HG03558 (cell line): ENCODE results near the gene CCDC192.
"Not testable (repeated sequence)": the region's sequence is repeated elsewhere in the genome, so short reads cannot be mapped to it uniquely, and the experiment has no call there.

ENCODE experiments used
- ATAC-seq: cut with Tn5 transposase; IDR thresholded peaks from one replicate; pipeline ENCODE4 v1.9.1; 2021; ENCODE audit warnings: moderate number of reproducible peaks; ENCODE audit not compliant: unreplicated experiment; ENCODE audit errors: extremely low read depth

Gene CCDC192

DNA sequence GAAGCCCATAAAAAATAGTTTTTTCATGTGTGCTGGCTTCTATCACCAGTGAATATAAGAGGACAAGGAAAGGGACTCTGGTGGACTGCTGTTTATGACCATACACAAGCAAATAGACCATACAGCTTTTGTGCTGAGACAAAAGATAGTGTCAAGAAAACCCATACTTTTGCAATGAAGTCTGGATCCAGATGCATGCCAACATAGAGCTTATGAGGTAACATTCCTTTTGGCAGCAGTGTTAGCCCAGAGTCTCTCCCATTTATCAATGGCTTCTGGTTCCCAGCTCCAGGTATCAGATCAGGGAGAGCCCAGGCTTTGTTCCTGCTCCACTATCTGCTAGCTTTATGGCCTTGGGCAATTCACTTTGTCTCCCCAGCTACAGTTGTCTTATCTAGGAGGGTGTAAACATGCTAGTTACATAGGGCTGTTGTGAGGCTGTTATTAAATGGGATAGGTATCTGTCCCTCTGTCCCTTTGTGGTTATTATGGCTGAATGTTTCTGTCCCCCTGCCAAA is 55.6 kb downstream of the CCDC192 start:
- ATAC-seq: no peak

DNA sequence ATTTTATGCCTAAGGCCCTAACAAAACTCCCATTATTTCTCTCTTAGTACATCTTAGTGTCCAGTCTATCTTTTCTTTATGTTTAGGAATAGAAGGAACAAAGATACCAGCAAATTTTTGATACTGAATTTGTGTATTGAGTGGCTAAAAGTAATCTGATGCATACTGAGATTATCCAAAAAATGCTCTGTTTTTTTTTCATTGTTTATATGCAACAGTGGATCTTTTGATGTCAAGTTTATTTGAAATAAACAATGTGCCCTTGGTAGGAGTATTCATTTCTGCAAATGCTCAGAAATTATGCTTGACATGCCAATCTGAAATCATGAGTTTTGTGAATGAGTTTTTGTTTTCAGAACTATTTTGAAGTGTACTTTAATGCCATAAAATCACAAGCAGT is 58.7 kb downstream of the CCDC192 start:
- no peak for ATAC-seq

DNA sequence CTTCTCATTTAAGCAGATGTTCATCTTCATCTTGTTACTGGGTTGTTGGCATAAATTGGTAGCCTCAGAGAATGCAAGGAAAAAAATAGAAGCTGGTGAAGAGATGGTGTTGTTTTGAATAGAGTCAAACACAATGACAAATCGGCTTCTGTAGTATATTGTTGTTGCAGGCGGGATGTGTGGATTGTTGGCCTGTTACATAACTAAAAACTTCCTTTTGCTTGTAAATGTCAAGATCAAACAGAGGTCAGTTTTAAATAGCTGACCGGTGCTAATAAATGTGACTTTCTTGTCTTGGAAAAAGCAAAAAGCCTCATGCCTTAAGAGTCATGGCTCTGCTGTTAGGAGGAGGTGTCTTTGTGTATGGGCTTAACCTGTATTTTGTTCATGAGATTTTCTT is 59.2 kb downstream of the CCDC192 start:
- no peak for ATAC-seq

DNA sequence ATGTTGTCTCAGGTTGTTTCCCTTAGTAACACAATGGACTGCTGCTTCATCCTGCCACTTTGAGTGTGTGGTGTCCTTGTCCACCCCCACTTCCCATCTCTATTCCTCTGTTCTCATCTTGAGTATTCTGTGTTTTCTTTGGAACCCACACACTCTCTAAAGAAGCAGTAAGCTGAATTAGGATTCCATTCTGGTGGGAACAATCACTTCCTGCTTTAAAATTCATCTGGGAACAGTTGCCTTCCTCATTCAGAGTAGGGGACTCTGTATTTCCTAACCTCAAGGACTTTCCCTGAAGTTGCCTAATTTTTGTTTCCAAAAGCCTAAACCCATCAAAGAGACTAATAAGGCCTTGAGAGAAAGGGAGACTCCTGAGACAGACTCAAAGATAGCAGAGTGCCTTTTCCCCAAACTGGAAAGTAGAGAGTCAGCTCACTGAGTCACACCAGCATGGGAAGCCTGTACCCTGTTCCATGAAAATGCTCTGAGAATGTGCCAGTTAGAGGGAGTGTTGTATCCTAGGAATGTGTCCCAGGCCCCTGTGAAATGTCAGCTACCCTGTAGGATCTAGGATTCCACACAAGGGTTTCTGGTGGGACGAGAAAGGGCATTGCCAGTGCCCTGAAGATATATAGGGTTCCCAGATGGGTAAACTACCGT is 63.6 kb downstream of the CCDC192 start:
- no peak for ATAC-seq

DNA sequence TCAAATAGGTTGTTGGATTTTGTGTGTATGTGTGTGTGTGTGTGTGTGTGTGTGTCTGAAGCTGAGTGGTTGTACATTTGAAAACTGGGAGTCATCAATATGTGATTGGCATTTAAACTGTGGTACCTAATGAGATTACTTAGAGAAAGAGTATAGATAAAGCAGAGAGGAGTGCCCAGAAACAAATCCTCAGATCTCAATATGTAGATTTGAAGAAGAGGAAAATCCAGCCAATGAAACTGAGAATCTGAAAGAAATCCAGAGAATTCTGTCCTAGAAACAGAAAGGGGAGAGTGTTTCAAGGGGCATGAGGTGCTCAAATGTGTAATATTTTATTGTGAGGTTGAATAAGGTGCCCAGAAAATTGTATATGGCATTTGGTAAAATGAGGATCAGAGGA is 66.2 kb downstream of the CCDC192 start:
- no peak for ATAC-seq

DNA sequence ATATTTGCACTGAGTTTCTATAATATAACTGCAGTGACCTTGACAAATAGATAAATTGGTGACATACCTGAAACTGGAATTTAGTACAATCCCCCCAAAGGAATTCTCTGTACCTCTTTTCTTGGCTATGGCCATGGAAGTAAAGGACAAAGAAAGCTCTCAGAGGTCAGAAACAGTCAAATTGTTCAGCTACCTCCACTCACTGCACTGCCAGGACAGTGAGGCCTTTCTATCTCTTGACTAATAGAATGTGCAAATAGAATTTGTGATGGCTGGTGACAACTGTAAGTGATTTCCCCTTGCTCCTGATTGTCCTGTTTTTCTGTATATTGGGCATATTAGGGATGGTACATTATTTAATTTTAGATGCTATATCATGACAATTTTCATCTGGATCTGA is 67.1 kb downstream of the CCDC192 start:
- no peak for ATAC-seq

DNA sequence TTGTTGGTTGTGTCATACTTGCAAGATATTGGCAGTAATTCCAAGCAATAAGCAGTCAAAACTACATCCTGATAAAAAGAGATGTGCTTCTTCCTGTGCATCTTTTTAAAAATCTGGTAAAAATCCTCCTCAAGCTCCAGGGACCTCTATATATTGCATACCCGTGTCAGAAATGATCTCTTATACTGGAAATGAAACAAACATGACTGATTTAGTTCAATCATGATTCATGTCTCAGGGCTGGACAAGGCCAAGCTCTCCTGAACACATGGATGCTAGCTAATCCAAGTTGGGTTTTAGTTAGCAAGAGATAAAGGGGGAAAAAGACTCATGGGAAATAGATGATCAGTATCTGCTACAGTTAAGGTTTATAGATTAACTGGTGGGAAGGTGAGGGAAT is 69.3 kb downstream of the CCDC192 start:
- ATAC-seq: no peak

DNA sequence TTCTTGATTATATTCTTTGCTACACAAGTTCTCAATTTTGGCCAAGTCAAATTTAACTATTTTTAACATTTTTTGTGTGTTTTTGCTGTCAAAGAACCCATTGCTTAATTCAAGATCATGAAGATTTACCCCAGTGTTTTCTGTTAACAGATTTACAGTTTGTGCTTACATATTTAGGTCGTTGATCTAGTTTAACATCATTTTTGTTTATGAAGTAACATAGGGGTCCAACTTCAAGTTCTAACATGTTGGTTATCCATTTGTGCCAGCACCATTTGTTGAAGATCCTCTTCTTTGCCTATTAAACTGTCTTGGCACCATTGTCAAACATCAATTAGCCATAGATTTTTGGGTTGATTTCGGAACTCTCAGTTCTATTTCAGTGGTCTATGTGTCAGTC is 71.0 kb downstream of the CCDC192 start:
- no peak for ATAC-seq

DNA sequence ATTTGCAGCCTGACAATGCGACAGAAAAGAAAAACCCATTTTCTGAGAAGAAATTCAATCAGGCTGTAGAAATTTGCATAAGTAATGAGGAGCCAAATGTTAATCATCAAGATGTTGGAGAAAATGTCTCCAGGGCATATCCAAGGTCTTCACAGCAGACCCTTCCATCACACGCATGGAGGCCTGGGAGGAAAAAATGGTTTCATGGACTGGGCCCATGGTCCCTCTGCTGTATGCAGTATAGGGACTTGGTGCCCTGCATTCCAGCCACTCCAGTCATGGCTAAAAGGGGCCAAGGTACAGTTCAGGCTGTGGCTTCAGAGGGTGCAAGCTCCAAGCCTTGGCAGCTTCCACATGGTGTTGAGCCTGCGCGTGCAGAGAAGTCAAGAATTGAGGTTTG is 73.3 kb downstream of the CCDC192 start:
- ATAC-seq: no peak

DNA sequence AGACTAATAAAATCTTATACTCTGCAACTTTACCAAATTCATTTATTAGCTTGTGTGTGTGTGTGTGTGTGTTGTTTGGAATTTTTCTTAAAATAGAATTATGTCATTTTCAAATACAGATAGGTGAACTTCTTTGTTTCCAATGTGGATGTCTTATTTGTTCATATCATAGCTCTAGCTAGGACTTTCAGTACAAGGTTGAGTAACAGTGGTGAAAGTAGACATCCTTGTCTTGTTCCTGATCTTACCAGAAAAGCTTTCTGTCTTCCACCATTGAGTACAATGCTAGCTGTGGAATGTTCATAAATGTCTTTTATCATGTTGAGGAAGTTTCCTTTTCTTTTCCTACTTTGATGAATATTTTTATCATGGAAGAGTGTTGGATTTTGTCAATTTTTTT is 74.8 kb downstream of the CCDC192 start:
- no peak for ATAC-seq

DNA sequence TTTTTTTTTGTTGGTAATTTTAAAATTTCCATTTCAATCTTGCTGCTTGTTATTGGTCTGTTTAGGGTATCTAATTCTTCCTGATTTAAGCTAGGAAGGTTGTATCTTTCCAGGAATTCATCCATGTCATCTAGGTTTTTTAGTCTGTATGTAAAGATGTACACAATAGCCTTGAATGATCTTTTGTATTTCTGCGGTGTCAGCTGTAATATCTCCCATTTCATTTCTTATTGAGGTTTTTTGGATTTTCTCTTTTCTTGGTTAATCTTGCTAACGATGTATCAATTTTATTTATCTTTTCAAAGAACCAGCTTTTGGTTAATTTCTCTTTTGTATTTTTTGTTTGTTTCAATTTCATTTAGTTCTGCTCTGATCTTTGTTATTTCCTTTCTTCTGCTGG is 79.3 kb downstream of the CCDC192 start:
- not testable (repeated sequence) for ATAC-seq

DNA sequence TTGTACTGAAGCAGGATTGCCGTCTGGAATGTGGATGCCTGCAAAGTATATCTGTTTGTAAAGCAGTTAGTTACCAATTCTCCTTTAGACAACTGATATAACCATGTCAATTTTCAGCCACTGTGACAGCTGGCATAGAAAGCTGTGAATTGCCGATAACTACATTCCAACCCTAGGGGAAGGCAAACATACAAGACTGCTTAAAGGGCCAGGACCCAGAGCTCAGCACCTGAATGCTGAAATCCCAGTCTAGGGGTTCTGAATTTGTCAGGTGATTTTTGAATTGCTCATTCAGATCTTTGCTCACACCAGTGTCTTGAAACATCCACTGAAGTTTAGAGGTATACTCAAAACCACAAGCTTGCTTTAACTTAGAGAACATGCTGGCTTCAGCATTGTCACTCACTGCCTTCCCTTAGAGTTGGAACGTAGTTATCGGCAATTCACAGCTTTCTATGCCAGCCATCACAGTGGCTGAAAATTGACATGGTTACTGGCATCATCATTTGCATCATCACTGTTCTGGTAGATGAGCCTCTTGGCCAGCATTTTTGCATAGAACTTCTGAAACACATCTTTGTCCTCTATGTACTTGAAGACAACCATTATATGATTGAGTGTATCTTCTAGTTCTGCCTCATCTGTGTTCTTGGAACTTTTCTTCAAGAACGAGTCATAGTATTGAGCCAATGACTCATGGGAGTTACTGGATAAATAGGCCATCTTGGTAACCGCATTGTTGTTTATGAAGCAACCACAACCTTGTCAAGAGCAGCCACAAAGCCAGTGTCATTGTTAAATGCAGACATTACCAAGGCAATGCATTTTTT is 82.1 kb downstream of the CCDC192 start:
- ATAC-seq: peak; percentile 64

DNA sequence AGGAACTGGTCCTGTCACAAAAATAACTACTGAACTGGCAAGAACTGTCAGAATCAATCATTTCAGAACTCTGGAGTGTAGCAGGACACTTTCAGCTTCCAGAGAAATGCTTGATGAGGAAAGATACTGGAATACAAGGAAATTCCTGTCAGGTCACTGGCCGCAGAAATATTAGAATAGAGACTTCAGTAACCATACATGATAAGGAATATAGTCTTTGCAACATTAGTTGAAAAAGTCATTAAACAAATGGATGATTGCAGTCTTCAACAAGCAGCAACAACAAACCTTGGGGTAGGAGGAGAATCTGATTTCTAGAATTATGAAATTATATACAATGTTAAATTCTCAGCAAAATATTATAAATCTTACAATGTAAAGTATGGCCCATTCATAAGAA is 88.2 kb downstream of the CCDC192 start:
- no peak for ATAC-seq

DNA sequence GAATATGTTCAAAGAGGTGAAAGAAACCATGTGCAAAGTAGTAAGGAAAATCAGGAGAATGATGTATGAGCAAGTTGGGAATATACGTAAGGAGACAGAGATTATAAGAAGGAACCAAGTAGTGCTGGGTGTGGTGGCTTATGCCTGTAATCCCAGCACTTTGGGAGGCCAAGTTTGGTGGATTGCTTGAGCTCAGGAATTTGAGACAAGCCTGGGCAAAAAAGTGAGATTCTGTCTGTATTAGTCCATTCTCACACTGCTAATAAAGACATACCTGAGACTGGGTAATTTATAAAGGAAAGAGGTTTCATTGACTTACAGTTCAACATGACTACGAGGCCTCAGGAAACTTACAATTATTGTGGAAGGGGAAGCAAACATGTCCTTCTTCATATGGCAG is 88.7 kb downstream of the CCDC192 start:
- not testable (repeated sequence) for ATAC-seq

DNA sequence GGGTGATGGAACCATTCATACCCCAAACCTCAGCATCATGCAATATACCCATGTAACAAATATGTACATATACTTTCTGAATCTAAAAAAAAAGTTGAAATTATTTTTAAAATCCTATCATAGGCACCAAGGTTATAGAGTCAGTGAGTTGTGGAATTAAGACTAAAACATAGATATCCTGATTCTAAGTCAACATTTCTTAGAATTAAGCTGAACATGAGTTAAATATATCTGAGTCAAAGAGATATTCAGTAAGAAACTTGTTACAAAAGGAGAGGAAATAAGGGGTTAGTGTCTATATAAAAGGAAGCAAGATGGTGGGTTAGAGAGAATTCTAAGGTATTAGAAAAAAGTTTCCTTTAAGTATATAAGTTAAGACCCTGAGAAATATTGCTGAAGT is 89.9 kb downstream of the CCDC192 start:
- no peak for ATAC-seq

DNA sequence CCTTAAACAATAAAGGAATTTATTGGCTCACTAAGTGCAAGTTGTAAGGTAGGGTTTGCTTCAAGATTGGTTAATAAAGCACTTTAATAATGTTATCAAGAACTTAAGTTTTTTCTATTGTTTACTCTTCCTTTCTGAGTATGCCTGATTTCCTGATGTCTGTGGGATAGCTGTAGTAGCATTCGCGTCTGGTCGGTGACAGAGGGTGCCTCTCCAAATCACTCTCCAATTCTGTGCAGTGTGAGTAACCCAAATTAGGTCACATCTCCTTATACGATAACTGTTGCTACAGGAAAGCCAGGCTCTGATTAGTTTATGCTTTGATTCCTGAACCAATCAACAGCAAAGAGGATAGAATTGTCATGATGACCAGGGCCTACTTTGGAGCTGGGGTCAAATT is 90.7 kb downstream of the CCDC192 start:
- ATAC-seq: no peak

DNA sequence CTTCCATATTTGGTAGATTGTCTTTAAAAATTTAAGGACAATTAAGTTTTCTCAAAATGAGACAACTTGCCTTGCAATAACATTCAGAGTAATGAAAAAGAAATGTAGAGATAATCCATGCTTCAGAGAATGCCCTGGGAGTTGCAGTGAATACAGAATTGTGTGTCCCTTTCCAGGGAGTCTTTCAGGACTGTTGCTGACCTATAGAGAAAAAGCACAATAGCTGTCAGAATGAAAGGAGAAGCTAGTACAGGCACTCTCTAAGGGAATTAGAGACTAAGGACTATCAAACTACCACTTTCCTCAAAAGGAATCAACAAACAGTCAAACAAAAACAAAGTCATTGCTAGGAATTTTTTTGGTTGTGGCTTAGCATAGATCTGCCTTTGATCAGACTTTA is 93.0 kb downstream of the CCDC192 start:
- no peak for ATAC-seq

DNA sequence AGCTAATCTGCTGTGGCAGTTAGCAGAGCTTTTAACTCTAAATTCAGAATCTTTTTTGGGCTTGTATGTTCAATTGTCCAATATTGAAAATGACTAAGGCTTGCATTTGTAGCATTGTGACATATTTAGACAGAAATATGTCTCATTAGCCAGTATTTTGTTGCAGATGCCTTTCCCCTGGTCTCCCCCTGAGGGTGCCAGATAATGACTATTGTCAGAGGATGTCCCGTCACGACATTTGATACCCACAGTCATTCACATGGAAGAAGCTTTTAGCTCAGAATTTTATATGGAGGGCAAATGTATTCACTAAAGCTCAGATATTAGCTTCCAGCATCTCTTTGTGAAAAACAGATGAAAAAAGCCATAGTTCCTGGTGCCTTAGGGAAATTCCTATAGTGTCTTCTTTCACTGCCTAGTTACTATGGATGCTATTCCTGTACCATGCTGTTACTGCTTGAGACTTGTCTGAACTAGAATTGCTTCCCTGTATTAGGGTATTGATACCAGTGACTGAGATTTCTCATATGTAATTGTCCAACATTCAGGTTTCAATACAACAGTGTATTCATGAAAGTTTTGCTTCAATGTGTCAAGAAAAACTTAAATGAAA is 96.2 kb downstream of the CCDC192 start:
- no peak for ATAC-seq

DNA sequence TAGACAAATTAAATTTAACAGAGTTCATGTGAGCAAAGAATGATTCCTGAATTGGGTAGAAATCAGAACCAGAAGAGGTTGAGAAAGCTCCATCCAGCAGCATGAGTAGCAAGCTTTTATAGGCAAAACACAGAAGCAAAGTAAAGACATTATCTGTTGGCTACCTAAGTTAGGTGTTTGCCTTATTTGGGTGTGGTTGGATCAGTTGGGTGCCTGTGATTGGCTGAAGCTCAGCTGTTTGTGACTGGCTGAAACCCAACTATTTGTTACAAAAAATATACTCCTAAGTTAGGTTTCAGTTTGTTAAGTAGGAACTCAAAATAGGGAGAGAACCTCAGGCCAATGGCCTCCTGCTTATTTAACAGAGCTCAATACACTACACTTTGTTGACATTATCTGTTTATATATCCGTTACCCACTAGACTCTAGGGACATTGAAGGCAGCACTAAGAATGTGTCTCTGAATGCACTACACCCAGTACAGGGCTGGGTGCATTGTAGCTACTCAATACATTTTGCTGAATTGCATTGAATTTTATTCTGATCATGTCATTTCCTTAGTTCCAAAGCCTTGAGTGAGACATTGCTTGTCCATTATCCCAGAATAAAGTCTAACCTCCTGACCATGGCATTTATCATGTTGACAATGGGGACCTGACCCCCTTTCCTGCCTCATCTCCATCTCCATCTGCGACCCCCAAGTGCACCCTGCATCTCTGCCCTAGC is 98.7 kb downstream of the CCDC192 start:
- no peak for ATAC-seq

DNA sequence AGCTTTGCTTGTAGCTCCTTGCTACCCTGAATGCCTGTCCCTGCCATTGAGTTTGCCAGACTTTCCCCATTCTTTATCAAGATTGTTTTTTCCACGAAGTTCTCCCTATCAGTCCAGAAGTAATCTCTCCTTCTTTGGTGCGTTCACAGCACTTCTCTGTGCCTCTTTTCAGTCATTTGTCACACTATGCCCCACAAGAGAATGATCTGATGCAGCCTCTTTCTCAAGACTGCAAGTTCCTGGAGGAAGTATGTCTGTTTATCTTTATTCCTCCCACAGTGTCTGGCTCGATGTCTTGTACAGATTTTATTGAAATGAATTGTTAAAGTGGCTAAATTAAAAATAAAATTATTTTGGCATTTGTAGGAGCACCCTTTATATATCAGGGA is 99.3 kb downstream of the CCDC192 start:
- no peak for ATAC-seq
